NK-92 (cell line): ENCODE data around the gene MVK.

ENCODE experiments used
- DNase-seq: peaks from one replicate; lab custom pipeline; 2025; ENCODE audit not compliant: unreplicated experiment; lab: John Stamatoyannopoulos, UW

MVK gene

GRCh38 chr12:109563291-109564284, 10.0 kb upstream of the MVK start:
- DNase-seq = no peak

- DNase-seq = no peak
Measured at GRCh38 chr12:109566424-109566823, 7.2 kb upstream of the MVK start.

GRCh38 chr12:109567296-109567695, 6.3 kb upstream of the MVK start:
- no peak for DNase-seq

- DNase-seq = no peak
Measured at GRCh38 chr12:109567967-109568366, 5.6 kb upstream of the MVK start.

DNA sequence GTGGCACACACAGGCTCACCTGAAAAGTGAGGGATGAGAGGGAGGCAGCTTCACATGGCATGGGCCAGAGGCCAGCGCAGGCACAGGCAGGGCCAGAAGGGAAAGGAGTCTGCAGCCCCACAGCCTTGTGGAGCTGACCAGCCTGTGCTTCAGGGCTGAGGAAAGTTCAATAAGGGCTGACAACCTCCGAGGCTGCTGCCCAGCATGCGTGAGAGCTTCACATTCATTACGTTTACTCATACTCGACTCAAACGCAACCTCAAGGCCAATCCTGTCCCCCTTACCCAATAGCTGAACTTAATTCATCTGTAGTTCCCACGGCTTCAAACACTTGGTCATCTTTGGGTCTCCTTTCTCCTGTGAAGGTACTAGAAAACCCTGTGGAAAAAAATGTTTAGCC, 5.1 kb upstream of the MVK start:
- no peak for DNase-seq

DNA sequence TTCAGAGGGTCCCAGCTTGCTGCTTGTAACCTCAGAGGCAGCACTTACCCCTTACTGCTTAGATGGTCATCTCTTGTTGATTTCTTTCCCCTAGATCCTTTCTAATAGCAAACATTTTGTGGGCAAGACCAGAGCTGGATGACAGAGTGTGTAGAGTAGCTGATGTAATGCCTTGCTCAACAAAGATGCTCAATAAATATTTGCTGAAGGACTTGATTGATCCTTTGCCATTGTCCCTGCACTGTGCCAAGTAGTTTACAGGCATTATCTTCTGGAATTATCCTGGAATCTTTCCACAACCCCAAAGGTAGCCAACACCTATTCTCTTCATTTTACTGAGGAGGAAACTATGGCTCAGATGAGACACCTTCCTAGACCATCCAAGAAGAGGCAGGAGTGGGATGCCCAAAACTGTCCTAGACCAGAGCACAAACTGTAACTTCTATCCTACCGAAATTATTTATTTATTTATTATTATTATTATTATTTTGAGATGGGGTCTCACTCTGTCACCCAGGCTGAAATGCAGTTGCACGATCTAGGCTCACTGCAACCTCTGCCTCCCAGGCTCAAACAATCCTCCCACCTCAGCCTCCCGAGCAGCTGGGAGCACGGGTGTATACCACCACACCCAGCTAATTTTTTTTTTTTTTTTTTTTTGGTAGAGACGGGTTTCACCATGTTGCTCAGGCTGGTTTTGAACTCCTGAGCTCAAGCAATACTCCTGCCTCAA, 1.7 kb upstream of the MVK start:
- no peak for DNase-seq

- DNase-seq = no peak
Measured at GRCh38 chr12:109572506-109572845, 1.1 kb upstream of the MVK start.

- no peak for DNase-seq
Measured at GRCh38 chr12:109573914-109574244, 285 bp downstream of the MVK start.

- no peak for DNase-seq
Measured at GRCh38 chr12:109575683-109576082, 2.1 kb downstream of the MVK start.

DNA sequence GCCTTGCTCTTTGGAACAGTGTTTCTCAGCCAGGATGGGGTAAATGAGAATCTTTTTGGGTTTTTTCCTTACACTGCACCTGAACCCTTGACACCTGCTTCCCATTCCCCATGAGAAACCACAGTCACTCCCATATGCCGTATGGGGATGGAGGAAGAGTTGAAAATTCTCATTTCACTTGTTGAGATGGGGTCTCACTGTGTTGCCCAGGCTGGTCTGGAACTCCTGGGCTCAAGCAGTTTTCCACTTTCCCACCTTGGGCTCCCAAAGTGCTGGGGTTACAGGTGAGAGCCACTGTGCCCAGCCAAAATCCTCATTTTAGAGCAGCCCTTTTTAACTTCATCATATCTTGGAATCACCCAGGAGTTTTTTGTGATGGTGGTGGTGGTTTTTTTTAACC, 3.7 kb downstream of the MVK start:
- no peak for DNase-seq

DNA sequence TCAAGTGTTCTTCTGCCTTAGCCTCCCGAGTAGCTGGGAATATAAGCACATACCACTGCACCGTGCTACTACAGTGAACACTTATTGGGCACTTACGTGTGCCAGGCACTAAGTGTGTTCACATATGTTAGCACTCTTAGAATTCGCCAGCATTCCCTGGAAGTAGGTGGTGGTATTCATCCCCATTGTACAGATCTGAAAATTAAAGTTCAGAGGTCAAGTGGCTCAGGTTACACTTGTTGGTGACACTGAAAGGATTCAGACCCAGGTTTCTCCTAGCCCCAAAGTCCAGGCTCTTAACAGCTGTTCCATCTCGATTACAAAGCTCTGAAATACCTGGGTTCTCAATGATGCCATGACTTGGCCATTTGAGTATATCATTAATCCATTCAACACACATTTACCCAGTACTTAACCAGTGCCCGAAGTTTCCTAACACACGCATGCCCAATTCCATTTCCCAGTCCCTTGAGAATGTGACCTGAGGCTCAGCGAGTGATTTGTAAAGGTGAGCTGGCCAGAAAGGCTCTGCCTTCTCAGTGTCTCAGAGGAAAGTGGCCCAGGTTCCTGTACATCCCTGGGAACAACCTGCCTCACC, 4.8 kb downstream of the MVK start:
- DNase-seq = no peak

- DNase-seq = no peak
Measured at GRCh38 chr12:109579639-109580038, 6.0 kb downstream of the MVK start.

DNA sequence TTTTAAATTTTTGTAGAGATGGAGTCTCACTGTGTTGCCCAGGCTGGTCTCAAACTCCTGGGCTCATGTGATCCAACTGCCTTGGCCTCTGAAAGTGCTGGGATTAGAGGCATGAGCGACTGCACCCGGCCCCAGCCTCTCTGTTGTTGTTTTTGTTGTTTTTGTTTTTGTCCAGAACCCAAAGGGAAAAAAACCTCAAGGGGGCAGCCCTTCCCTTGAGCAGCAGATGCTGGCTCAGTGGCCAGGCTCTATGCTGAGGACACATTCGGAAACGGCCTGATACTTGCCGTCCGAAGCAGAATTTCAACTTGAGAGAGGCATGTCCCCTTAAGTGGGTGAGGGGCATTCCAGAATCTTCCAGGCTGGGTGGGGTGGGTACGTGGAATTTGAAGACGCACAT, 6.7 kb downstream of the MVK start:
- DNase-seq = no peak

- DNase-seq = no peak
Measured at GRCh38 chr12:109580684-109581333, 7.2 kb downstream of the MVK start.

DNA sequence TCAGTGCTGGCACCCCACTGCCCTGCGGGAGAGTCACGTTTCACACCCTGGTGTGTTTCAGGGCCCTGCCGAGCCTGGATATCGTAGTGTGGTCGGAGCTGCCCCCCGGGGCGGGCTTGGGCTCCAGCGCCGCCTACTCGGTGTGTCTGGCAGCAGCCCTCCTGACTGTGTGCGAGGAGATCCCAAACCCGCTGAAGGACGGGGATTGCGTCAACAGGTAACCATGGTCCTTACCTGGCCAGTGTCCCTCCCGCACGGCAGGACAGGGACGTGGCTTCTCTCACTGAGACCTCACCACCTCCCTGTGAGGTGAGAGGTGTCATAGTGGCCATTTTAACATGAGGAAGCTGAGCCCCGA, 7.7 kb downstream of the MVK start:
- DNase-seq = no peak

DNA sequence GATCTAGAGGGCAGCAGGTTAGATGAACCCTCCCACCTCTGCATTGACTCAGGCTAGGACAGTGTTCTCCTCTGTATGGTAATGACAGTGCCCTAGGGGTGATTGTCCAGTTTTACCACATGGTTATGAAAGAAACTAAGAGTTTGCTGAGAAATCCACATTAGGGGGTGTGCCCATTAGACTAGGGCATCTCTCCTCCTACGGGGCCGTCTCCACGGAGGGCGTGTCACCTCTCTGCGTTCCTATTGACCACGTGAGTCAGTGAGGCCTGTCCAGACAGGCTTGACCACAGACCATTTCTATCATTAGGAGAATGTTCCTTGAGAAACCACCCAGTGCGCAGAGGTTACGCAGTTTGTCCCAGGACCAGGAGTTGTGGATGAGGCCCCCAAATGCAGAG, 8.3 kb downstream of the MVK start:
- no peak for DNase-seq

GRCh38 chr12:109582636-109583035, 9.0 kb downstream of the MVK start:
- DNase-seq = no peak

DNA sequence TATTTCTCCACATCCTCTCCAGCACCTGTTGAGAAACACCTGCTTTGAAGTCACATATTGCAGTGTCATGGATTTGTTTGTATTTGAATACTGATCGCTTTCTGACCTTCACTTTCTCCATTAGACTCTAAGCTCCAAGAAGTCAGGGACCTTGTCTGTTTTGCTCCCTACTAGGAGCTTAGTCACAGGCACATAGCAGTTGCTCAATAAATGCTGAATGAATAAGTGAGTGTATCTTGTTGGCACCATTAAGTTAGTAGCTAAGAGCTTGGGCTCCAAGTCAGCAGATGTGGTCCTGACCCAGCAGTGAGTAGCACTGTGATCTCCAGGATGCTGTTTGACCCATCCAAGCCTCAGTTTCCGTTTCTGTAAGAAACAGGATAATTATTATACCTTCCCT, 10.1 kb downstream of the MVK start:
- no peak for DNase-seq

GRCh38 chr12:109586385-109587296, 13.0 kb downstream of the MVK start:
- no peak for DNase-seq

- no peak for DNase-seq
Measured at GRCh38 chr12:109587921-109588320, 14.3 kb downstream of the MVK start.
